PC-3 (cell line): ENCODE data around the gene CEP76.

ENCODE experiments used
- EZH2 ChIP-seq: fragments of 300-600 bp; sonication (generic); IDR thresholded peaks from one replicate; pipeline ENCODE4 v1.6.1; 2017; ENCODE audit warnings: antibody characterized with exemption, mild to moderate bottlenecking, low read length; ENCODE audit not compliant: unreplicated experiment
- EZH2phosphoT487 ChIP-seq: fragments of 300-600 bp; sonication (generic); IDR thresholded peaks from 2 replicates; pipeline ENCODE4 v1.6.1; 2018; ENCODE audit warnings: mild to moderate bottlenecking, antibody characterized with exemption, low read length, borderline replicate concordance
- TF ChIP-seq, protein P1 (sequence below): fragments of 300-600 bp; sonication (generic); conservative IDR thresholded peaks from 2 replicates; pipeline ENCODE4 v1.5.1; 2017; ENCODE audit warnings: antibody characterized with exemption, low read depth, mild to moderate bottlenecking, low read length

DNA sequence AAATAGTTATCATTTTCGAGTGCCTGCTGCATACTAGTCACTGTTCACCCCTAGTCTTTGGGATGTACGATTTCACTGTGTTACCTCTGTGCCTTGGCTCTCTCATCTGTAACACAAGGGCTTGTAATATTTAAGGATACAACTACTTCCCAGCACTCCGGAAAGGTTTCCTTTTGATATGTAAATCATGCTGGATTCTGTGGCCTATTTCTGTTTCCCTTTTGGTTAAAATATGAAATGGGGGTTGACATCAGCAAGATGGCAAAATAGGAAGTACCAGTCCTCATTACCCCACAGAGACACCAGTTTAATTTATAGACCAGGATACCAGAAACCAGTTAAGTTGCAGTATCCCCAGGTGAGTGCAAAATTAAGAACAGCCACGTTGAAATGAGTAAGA lies 23.8 kb upstream of the CEP76 start:
- TF ChIP-seq, protein P1, sequence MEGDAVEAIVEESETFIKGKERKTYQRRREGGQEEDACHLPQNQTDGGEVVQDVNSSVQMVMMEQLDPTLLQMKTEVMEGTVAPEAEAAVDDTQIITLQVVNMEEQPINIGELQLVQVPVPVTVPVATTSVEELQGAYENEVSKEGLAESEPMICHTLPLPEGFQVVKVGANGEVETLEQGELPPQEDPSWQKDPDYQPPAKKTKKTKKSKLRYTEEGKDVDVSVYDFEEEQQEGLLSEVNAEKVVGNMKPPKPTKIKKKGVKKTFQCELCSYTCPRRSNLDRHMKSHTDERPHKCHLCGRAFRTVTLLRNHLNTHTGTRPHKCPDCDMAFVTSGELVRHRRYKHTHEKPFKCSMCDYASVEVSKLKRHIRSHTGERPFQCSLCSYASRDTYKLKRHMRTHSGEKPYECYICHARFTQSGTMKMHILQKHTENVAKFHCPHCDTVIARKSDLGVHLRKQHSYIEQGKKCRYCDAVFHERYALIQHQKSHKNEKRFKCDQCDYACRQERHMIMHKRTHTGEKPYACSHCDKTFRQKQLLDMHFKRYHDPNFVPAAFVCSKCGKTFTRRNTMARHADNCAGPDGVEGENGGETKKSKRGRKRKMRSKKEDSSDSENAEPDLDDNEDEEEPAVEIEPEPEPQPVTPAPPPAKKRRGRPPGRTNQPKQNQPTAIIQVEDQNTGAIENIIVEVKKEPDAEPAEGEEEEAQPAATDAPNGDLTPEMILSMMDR: no peak
- TF ChIP-seq EZH2phosphoT487: no peak
- no peak for TF ChIP-seq EZH2
